ENCODE results near the gene KLF3. TPM values are rescaled to one million over a fixed set of nuclear protein-coding genes. Genes with fewer than 3 reads are reported as not detected.
A peak's percentile ranks its signal among the peaks of the same experiment; 100 is the strongest.

KLF3 gene
- total RNA-seq, 1 donor from 2014 or later: 42.4 TPM

GRCh38 chr4:38724475-38724808 lies 60.4 kb downstream of the KLF3 start:
- Mint-ChIP-seq H3K27ac (ENCODE audit: unreplicated experiment) (no peak overlapping the region), H3K4me1 (ENCODE audit: unreplicated experiment) (peaks cover 13% of the 10 kb centered on the region), H3K4me3 (ENCODE audit: unreplicated experiment) (no peak overlapping the region), H3K27me3 (ENCODE audit: unreplicated experiment) (no peaks in the 10 kb centered on the region), H3K36me3 (ENCODE audit: unreplicated experiment) (no peaks in the 10 kb centered on the region), H3K9me3 (ENCODE audit: unreplicated experiment) (no peaks in the 10 kb centered on the region)
- DNase-seq (ENCODE audit: extremely low spot score, unreplicated experiment): peak; percentile 53
- TF ChIP-seq, protein P1, sequence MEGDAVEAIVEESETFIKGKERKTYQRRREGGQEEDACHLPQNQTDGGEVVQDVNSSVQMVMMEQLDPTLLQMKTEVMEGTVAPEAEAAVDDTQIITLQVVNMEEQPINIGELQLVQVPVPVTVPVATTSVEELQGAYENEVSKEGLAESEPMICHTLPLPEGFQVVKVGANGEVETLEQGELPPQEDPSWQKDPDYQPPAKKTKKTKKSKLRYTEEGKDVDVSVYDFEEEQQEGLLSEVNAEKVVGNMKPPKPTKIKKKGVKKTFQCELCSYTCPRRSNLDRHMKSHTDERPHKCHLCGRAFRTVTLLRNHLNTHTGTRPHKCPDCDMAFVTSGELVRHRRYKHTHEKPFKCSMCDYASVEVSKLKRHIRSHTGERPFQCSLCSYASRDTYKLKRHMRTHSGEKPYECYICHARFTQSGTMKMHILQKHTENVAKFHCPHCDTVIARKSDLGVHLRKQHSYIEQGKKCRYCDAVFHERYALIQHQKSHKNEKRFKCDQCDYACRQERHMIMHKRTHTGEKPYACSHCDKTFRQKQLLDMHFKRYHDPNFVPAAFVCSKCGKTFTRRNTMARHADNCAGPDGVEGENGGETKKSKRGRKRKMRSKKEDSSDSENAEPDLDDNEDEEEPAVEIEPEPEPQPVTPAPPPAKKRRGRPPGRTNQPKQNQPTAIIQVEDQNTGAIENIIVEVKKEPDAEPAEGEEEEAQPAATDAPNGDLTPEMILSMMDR (IDR thresholded peaks at IDR 0.05): no peak

GRCh38 chr4:38728631-38729141 lies 64.7 kb downstream of the KLF3 start:
- Mint-ChIP-seq H3K4me1 (ENCODE audit: unreplicated experiment) (peaks cover 22% of the 10 kb centered on the region), H3K4me3 (ENCODE audit: unreplicated experiment) (no peak overlapping the region), H3K27me3 (ENCODE audit: unreplicated experiment) (no peaks in the 10 kb centered on the region), H3K27ac (ENCODE audit: unreplicated experiment) (no peak overlapping the region), H3K9me3 (ENCODE audit: unreplicated experiment) (no peaks in the 10 kb centered on the region), H3K36me3 (ENCODE audit: unreplicated experiment) (no peaks in the 10 kb centered on the region)
- DNase-seq (ENCODE audit: extremely low spot score, unreplicated experiment): peak; percentile 63
- TF ChIP-seq, protein P1 (IDR thresholded peaks at IDR 0.05): no peak

DNA sequence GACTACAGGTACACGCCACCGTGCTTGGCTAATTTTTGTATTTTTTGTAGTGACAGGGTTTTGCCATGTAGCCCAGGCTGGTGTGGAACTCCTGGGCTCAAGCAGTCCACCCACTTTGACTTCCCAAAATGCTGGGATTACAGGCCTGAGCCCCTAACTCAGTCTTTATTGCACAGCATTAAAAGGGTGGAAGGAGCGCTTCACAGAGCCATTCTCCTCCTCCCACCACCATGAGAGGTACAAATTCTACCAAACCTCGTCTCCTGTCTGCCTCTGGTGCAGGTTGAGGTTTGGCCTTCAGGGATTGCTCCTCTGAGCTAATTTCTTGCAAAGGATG lies 66.5 kb downstream of the KLF3 start:
- no peaks in the 10 kb centered on the region for H3K9me3 Mint-ChIP-seq (ENCODE audit: unreplicated experiment)
- DNase-seq (ENCODE audit: extremely low spot score, unreplicated experiment): peak; percentile 42
- H3K36me3 Mint-ChIP-seq (ENCODE audit: unreplicated experiment): no peaks in the 10 kb centered on the region
- no peak overlapping the region for H3K27ac Mint-ChIP-seq (ENCODE audit: unreplicated experiment)
- TF ChIP-seq, protein P1 (IDR thresholded peaks at IDR 0.05): no peak
- no peak overlapping the region for H3K4me3 Mint-ChIP-seq (ENCODE audit: unreplicated experiment)
- peaks cover 13% of the 10 kb centered on the region for H3K4me1 Mint-ChIP-seq (ENCODE audit: unreplicated experiment)
- H3K27me3 Mint-ChIP-seq (ENCODE audit: unreplicated experiment): peaks cover 2% of the 10 kb centered on the region

DNA sequence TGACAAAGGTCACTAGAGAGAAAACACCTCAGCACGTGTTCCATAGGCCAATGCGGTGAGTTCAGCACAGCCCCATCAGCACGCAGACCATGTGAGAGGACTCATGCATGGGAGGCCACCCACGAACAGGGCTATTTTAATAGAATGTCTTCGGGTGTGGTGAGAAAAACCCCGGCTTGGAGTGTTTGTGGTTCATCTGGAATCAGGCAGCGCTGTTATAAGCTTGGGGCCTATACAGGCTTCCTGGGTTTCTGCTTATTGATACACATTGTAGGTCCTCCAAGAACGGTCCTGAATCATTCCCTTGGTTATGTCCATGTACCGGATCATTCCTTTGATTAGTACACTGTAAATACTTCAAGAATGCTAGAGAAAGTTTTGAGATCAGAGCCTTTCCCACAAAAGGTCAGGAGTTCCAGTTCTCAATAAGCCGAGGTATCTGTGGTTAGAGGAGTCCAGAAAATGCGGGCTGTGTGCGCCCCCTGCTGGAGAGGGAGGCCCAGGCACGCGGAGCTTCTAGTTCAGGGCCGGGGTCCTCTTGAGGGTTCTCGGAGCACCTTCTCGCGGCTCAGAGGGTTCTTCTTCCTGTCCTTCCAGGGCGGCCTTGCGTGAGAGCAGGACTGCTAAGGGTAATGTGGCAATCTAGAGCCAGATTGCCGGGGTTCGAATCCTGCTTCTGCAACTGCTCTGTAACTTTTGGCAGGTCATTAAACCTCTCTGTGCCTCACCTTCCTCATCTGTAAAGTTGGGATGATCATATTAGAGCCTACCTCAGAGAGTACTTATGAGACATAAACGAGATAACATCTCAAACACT lies 67.0 kb downstream of the KLF3 start:
- peaks cover 3% of the 10 kb centered on the region for H3K27me3 Mint-ChIP-seq (ENCODE audit: unreplicated experiment)
- no peak overlapping the region for H3K27ac Mint-ChIP-seq (ENCODE audit: unreplicated experiment)
- DNase-seq (ENCODE audit: extremely low spot score, unreplicated experiment): peak; percentile 91
- TF ChIP-seq, protein P1 (IDR thresholded peaks at IDR 0.05): peak; percentile 99
- H3K9me3 Mint-ChIP-seq (ENCODE audit: unreplicated experiment): no peaks in the 10 kb centered on the region
- H3K4me1 Mint-ChIP-seq (ENCODE audit: unreplicated experiment): peaks cover 13% of the 10 kb centered on the region
- H3K4me3 Mint-ChIP-seq (ENCODE audit: unreplicated experiment): no peak overlapping the region
- no peaks in the 10 kb centered on the region for H3K36me3 Mint-ChIP-seq (ENCODE audit: unreplicated experiment)

- H3K9me3 Mint-ChIP-seq (ENCODE audit: unreplicated experiment): no peaks in the 10 kb centered on the region
- H3K27ac Mint-ChIP-seq (ENCODE audit: unreplicated experiment): no peak overlapping the region
These were observed 69.7 kb downstream of the KLF3 start for GRCh38 chr4:38733663-38734062.

More at GRCh38 chr4:38733663-38734062, 69.7 kb downstream of the KLF3 start:
- H3K36me3 Mint-ChIP-seq (ENCODE audit: unreplicated experiment): no peaks in the 10 kb centered on the region
- no peak overlapping the region for H3K4me3 Mint-ChIP-seq (ENCODE audit: unreplicated experiment)
- TF ChIP-seq, protein P1 (IDR thresholded peaks at IDR 0.05): no peak
- H3K27me3 Mint-ChIP-seq (ENCODE audit: unreplicated experiment): peaks cover 3% of the 10 kb centered on the region
- DNase-seq (ENCODE audit: extremely low spot score, unreplicated experiment): no peak
- peaks cover 12% of the 10 kb centered on the region for H3K4me1 Mint-ChIP-seq (ENCODE audit: unreplicated experiment)
